Measurements from ENCODE around the gene TOM1.

Gene TOM1

DNA sequence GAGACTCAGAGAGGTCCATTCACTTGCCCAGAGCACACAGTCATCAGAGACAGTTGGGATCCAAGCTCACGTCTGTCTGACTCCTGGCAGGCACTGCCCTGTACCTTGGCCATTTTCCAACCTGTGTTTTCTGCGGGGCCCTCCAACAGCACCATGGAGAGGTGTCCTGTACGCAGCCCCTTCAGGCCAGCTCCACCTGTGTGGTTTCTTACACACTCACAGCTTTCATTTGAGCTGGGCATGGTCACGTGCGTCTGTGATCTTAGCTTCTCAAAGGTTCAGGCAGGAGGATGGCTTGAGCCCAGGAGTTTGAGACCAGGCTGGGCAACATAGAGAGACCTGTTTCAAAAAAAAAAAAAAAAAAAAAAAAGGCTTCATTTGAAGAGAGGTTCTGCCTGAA lies 24.4 kb downstream of the TOM1 start:
- no peak for DNase-seq (ENCODE audit: low read depth)

DNA sequence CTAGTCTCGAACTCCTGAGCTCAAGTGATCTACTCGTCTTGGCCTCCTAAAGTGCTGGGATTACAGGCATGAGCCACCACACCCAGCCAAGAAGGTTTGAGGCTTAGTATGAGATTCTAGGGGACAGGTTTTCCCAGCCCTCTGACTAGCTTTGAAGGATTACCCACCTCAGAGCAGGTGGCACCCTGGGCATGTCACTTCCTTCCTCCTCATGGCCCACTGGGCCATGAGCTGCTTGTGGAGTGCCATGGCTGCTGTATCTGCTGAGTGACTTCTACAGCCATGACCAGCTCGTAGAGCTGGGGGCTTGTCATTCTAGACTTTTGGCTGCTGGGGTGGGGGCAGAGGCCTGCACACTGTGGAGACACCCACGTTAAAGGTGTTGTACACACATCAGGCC lies 25.1 kb downstream of the TOM1 start:
- no peak for DNase-seq (ENCODE audit: low read depth)

- DNase-seq (ENCODE audit: low read depth), result no peak
Observed at GRCh38 chr22:35325209-35325608, 25.5 kb downstream of the TOM1 start.

GRCh38 chr22:35326854-35327562 lies 27.3 kb downstream of the TOM1 start:
- DNase-seq (ENCODE audit: low read depth), result no peak

- no peak for DNase-seq (ENCODE audit: low read depth)
Observed at GRCh38 chr22:35327690-35328471, 28.2 kb downstream of the TOM1 start.

DNA sequence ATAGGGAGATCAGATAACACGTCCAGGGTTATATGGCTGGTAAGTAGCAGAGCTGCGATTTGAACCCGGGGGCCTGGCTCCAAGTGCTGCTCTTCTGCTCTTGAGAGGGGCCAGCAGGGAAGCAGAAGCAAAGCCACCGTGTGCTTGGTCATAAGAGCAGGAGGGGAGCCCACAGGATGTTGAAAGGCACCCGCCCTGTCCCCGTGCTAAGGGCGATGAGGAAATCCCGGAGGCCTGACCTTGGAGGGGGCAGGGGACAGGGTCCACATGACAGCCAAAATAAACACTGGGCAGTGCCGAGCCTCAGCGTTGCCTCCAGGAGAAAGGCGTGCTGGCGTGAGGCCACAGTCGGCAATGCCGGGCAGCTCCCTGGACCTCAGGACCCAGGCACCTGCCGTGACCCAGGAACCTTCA lies 28.8 kb downstream of the TOM1 start:
- DNase-seq (ENCODE audit: low read depth), result no peak

- DNase-seq (ENCODE audit: low read depth), result no peak
Observed at GRCh38 chr22:35329114-35329847, 29.6 kb downstream of the TOM1 start.

DNA sequence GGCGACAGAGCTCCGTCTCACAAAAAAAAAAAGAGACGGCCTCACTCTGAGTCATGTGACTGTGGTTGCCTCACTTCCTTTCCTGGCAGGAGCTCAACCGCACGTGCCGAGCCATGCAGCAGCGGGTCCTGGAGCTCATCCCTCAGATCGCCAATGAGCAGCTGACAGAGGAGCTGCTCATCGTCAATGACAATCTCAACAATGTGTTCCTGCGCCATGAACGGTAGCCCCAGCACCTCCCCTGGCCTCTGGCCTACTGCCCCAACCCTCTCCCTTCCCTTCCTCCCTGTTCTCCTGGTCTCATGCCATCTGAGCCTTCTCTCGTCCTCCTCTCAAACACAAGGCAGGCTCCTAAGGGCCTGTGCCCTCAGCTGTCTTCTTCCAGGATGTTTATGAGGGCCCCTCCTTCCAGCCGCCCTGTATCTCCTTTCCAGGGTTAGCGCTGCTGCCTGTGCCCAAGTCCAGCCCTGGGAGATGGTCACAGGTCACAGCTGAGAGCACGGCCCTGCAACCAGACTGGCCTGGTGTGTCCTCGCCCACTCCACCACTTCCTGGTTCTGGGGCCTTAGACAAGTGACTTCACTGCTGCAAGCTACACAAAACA lies 30.7 kb downstream of the TOM1 start:
- DNase-seq (ENCODE audit: low read depth), result peak; percentile 87

DNA sequence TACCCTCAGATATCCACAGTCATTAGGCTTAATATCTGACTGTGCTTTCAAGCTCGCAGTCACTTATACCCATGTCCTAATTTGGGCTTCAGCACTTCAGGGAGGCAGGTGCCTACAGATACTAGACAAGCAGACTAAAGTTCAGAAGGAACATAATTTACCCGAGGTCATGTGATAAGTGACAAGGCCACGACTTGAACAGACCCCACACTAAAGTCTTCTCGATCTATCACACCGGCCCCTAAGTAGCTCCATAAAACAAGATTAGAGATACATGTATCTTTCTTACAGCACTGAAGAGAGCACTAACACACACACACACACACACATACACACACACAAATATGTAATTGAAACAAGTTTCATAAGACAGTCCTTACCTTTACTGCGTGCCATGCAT lies 32.6 kb downstream of the TOM1 start:
- no peak for DNase-seq (ENCODE audit: low read depth)

DNA sequence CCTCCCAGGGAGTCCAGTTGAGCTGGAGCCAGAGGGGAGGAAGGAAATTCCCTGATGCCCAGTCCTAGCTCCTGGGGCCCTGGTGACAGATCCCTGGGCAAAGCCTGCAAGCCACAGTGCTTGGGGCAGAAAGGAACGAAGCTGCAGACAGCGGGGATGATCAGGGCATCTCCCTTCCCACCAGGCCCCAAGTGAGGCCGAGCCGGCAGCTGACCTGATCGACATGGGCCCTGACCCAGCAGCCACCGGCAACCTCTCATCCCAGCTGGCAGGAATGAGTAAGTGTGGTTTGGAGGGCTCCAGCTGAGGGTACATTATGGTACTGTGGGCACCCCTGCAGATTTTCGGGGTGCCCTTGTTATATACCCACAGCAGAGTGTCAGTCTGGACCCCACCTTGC lies 33.5 kb downstream of the TOM1 start:
- DNase-seq (ENCODE audit: low read depth), result no peak

DNA sequence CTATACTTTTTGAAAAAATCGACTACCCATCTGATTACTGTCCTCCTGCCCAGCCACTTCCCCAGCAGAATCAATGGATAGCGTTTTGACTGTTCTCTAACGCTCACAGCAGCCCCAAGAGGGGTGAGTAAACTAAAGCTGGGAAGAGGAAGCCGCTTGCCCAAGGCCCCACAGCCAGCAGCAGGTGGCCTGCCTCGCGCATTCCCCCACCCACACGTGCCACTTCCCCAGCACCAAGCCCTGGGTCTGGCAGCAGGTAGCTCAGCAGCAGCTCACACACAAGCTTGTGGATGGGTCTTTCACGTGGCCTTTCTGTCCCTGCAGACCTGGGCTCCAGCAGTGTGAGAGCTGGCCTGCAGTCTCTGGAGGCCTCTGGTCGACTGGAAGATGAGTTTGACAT lies 34.3 kb downstream of the TOM1 start:
- no peak for DNase-seq (ENCODE audit: low read depth)

- DNase-seq (ENCODE audit: low read depth), result no peak
Observed at GRCh38 chr22:35335468-35335867, 35.8 kb downstream of the TOM1 start.

DNA sequence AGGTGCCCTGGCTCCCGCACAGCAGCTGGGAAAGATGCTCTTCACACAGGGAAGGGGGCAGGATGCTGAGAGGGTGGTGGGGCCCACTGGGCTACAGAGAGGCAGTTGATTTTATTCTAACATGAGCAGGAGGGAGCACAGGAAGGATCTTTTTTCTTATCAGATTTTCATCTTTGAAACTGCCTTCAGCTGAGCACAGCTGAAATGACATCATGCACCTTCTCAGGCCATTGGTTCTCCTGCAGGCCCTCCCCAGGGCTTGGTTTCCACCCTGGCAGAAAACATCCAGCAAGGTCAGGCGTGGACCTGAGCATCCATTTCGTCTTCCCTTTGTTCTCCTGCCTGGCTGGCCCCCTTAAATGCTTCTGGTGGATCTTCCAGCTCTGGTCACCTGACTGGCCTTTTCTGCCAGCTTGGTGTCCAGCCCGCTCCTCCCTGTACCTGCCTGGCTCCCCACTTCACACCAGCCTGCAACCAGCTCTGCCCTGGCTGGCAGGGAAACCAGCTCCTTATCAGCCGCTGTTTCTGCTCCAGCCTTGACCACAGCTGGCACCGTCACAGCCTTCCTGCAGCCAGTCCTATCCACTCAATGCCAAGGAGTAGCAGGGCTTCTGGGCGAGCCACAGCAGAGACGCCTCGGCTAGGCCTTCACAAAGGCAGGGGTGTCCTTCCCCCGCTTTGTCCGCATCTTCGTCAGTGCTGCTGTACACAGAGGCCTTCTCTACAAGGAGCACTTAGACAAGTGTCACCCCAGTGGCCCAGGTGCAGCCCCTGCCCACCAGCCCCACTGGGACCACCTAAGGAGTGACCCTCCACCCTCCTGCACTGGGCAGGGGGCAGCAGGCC lies 36.5 kb downstream of the TOM1 start:
- no peak for DNase-seq (ENCODE audit: low read depth)

- no peak for DNase-seq (ENCODE audit: low read depth)
Observed at GRCh38 chr22:35337932-35338331, 38.2 kb downstream of the TOM1 start.

DNA sequence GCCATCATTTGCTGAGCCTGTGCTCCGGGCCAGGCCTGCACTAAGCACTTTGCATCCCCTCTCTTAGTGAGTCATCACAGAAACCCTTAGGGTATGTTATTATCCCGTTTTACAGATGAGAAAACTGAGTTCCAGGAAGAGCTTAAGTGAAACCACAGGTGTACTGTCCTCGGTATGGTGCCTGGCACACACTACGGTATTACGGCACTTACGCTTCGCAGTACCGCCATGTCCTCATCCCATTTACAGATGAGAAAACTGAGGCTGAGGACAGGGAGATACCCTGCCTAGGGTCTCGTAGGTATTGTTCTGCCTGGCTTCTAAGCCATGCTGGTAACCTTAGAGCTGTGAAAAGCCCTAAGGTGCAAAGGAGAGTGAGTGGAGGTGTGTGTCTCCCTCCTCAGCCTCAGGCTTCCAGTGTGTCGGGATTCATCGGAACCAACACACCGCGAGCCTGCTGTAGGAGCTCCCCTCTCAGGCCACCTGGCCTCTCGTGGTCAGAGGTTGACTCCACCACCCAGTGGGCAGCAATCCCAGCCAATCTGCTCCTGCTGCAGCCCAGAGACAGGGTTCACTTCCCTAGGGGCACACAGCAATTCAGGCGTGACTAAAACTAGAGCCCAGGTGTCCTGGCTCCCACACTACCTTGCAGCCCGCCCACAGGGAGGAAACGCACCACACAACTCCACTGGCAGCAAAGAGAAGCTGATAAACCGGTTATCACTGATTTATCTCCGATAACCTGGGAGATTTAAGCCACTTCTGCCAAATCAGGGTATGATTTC lies 41.6 kb downstream of the TOM1 start:
- DNase-seq (ENCODE audit: low read depth), result no peak

GRCh38 chr22:35342390-35342789 lies 42.7 kb downstream of the TOM1 start:
- DNase-seq (ENCODE audit: low read depth), result no peak

DNA sequence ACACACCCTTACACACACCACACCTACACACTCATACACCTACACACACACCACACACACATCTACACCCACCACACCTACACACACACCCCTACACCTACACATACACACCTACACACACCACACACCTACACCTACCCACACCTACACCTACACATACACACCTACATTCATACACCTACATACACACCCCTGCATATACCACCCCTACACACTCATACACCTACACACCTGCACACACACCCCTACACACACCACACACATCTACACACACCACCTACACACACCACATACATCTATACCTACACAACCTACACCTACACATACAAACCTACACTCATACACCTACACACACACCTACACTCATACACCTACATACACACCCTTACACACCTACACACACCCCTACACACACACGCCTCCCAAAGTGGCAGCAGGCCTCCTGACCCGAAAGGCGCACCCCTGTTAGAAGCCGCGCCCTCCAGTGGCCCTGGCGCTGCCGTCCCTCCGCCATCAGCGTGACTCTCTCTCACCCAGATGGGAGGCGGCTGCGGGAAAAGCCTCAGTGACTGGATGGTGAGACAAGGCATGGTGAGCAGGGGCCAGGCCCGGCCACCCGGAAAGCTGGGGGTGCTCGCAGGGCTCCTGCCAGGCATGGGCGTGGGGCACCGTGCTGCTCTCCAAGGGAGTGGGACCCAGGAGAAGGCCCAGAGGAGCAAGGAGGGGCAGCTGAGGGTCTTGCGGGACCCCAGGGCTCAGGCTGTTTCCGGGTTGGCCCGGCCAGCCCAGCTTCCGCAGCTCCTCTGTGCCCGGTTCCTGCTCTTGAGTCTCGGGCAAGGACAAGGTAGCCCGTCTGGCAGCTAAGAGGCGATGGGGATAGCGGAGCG lies 44.2 kb downstream of the TOM1 start:
- DNase-seq (ENCODE audit: low read depth), result no peak

GRCh38 chr22:35344956-35345690 lies 45.4 kb downstream of the TOM1 start:
- DNase-seq (ENCODE audit: low read depth), result no peak

All from amniotic epithelial cell (primary cell).